K562 (cell line): ENCODE data around the gene LANCL3. TPM values are rescaled to one million over a fixed set of nuclear protein-coding genes. Genes with fewer than 3 reads are reported as not detected.
A peak's percentile ranks its signal among the peaks of the same experiment; 100 is the strongest.

Source experiments
- CBFA2T3 ChIP-seq: fragments of 450-650 bp; IDR thresholded peaks from 2 replicates; pipeline ENCODE4 v1.6.1; 2017
- FOSL1 ChIP-seq: fragments of 200-800 bp; sonication (Bioruptor generic); conservative IDR thresholded peaks from 2 replicates; pipeline ENCODE4 v1.6.1; 2016; ENCODE audit warnings: missing genetic modification characterization, missing compliant biosample characterization
- KHSRP ChIP-seq: fragments of 450-650 bp; IDR thresholded peaks from 2 replicates; pipeline ENCODE4 v1.6.1; 2017
- KLF16 ChIP-seq: IDR thresholded peaks from 2 replicates; pipeline ENCODE4 v1.6.1; 2016; ENCODE audit warnings: antibody characterized with exemption
- LARP7 ChIP-seq: fragments of 450-650 bp; IDR thresholded peaks from 2 replicates; pipeline ENCODE4 v1.6.1; 2016
- MBD2 ChIP-seq: sonication (generic); IDR thresholded peaks from 2 replicates; pipeline ENCODE4 v1.6.1; 2016; ENCODE audit warnings: low read depth, borderline replicate concordance
- MEIS2 ChIP-seq: fragments of 450-650 bp; IDR thresholded peaks from 2 replicates; pipeline ENCODE4 v1.6.1; 2014; ENCODE audit warnings: mild to moderate bottlenecking; ENCODE audit not compliant: partially characterized antibody
- MTA2 ChIP-seq: fragments of 450-650 bp; IDR thresholded peaks from 2 replicates; pipeline ENCODE4 v1.6.1; 2016; ENCODE audit warnings: low read depth
- NFIC ChIP-seq: fragments of 450-650 bp; IDR thresholded peaks from 2 replicates; pipeline ENCODE4 v1.6.1; 2017; ENCODE audit warnings: mild to moderate bottlenecking, inconsistent platforms
- PML ChIP-seq: IDR thresholded peaks from 2 replicates; pipeline ENCODE4 v1.6.1; 2012; ENCODE audit warnings: low read length, inconsistent platforms
- PTRF ChIP-seq: fragments of 450-650 bp; IDR thresholded peaks from 2 replicates; pipeline ENCODE4 v1.6.1; 2016; ENCODE audit warnings: mild to moderate bottlenecking, missing genetic modification characterization, missing compliant biosample characterization
- PTTG1 ChIP-seq: fragments of 450-650 bp; IDR thresholded peaks from 2 replicates; pipeline ENCODE4 v1.6.1; 2016; ENCODE audit warnings: low read depth, mild to moderate bottlenecking, missing genetic modification characterization, missing compliant biosample characterization
- RAD21 ChIP-seq, 2 experiments: fragments of 250-450 bp in 1 of 2; fragments of 450-650 bp in 1 of 2; sonication (Bioruptor Pico) in 1 of 2; formaldehyde crosslinking in 1 of 2; IDR thresholded peaks in 1 of 2; conservative IDR thresholded peaks in 1 of 2; 2 replicates each; pipeline versions ENCODE4 v1.4.0 to v1.8.0; 2020 to 2022; ENCODE audit warnings: mild to moderate bottlenecking in 2 of 2, moderate library complexity in 1 of 2
- RFX5 ChIP-seq: IDR thresholded peaks from 2 replicates; pipeline ENCODE4 v1.6.1; 2011; ENCODE audit warnings: low read depth, mild to moderate bottlenecking, improper control_type of control experiment, low read length
- SOX6 ChIP-seq: fragments of 450-650 bp; IDR thresholded peaks from 2 replicates; pipeline ENCODE4 v1.6.1; 2014; ENCODE audit warnings: mild to moderate bottlenecking
- TAL1 ChIP-seq: fragments of 450-650 bp; IDR thresholded peaks from 2 replicates; pipeline ENCODE4 v1.6.1; 2016; ENCODE audit warnings: mild to moderate bottlenecking
- TBL1XR1 ChIP-seq, 2 experiments: IDR thresholded peaks; 2 replicates each; pipeline ENCODE4 v1.6.1; 2012; ENCODE audit warnings: improper control_type of control experiment in 2 of 2, low read length in 2 of 2, mild to moderate bottlenecking in 1 of 2
- TCF7L2 ChIP-seq: fragments of 150-350 bp; IDR thresholded peaks from 2 replicates; pipeline ENCODE4 v1.6.1; 2016; ENCODE audit warnings: low read depth, mild to moderate bottlenecking, low read length, moderate library complexity
- XRCC3 ChIP-seq: fragments of 450-650 bp; IDR thresholded peaks from 2 replicates; pipeline ENCODE4 v1.6.1; 2017; ENCODE audit warnings: mild to moderate bottlenecking, moderate library complexity
- YY1 ChIP-seq, 3 experiments: IDR thresholded peaks; 2 replicates each; pipeline ENCODE4 v1.6.1; 2011; ENCODE audit warnings: low read length in 2 of 3, mild to moderate bottlenecking in 2 of 3, moderate library complexity in 2 of 3, borderline replicate concordance in 1 of 3, control low read depth in 1 of 3, low read depth in 1 of 3; ENCODE audit not compliant: insufficient read depth in 3 of 3, insufficient replicate concordance in 2 of 3, control insufficient read depth in 1 of 3, insufficient read length in 1 of 3; ENCODE audit errors: extremely low read depth in 1 of 3
- ZNF212 ChIP-seq: fragments of 450-650 bp; formaldehyde crosslinking; IDR thresholded peaks from 2 replicates; pipeline ENCODE4 v1.4.0; 2020; ENCODE audit warnings: mild to moderate bottlenecking
- polyA plus RNA-seq, 8 experiments: library from polyadenylated mRNA; depleted of rRNA in 4 of 8; stranded (reverse) in 5 of 8; unstranded in 3 of 8; fragments of >200 nt; fragmentation: Nextera tagmentation in 2 of 8; fragmentation: Illumina TruSeq in 1 of 8; extraction: Ambion mirVana in 2 of 8; extraction: Trizol in 1 of 8; gene quantifications; 2 replicates each; pipeline versions ENCODE4 v1.2.1 to v1.2.3, GENCODE V29; 2011 to 2014; ENCODE audit warnings: inconsistent platforms in 1 of 8, missing spikeins in 1 of 8
- total RNA-seq, 7 experiments: library from RNA; depleted of rRNA in 6 of 7; stranded (reverse); fragments of >200 nt in 6 of 7; fragmentation: Illumina TruSeq in 2 of 7; extraction: Trizol in 2 of 7; gene quantifications; 2 replicates each; pipeline versions ENCODE4 v1.2.1 to v1.2.3, GENCODE V29; 2011 to 2021; ENCODE audit warnings: low replicate concordance in 1 of 7
- TF ChIP-seq, protein P1 (sequence below): fragments of 250-450 bp; sonication (Bioruptor Pico); IDR thresholded peaks from 2 replicates; pipeline ENCODE4 v1.4.0; 2020
- TF ChIP-seq, protein P2 (sequence below), 2 experiments: fragments of 200-800 bp in 1 of 2; sonication (Bioruptor generic) in 1 of 2; sonication (generic) in 1 of 2; formaldehyde crosslinking in 1 of 2; IDR thresholded peaks in 1 of 2; conservative IDR thresholded peaks in 1 of 2; 2 replicates each; pipeline versions ENCODE4 v1.5.0 to v1.6.1; 2016 to 2020; ENCODE audit warnings: missing compliant biosample characterization in 1 of 2, missing genetic modification characterization in 1 of 2, missing genetic modification reagents in 1 of 2
- TF ChIP-seq, protein P3 (sequence below): sonication (generic); formaldehyde crosslinking; IDR thresholded peaks from 2 replicates; pipeline ENCODE4 v1.8.1; 2022; ENCODE audit warnings: missing genetic modification reagents
- TF ChIP-seq, protein P4 (sequence below): fragments of 450-650 bp; formaldehyde crosslinking; conservative IDR thresholded peaks from 2 replicates; pipeline ENCODE4 v1.4.0; 2022; ENCODE audit warnings: mild to moderate bottlenecking, missing genetic modification characterization

The LANCL3 gene
- total and polyA plus RNA-seq, 9 of the 15 experiments (the other 6 are each of a cell fraction or from before 2014, with no cell fraction given): 0.41 to 1.5 (median 0.58) TPM

DNA sequence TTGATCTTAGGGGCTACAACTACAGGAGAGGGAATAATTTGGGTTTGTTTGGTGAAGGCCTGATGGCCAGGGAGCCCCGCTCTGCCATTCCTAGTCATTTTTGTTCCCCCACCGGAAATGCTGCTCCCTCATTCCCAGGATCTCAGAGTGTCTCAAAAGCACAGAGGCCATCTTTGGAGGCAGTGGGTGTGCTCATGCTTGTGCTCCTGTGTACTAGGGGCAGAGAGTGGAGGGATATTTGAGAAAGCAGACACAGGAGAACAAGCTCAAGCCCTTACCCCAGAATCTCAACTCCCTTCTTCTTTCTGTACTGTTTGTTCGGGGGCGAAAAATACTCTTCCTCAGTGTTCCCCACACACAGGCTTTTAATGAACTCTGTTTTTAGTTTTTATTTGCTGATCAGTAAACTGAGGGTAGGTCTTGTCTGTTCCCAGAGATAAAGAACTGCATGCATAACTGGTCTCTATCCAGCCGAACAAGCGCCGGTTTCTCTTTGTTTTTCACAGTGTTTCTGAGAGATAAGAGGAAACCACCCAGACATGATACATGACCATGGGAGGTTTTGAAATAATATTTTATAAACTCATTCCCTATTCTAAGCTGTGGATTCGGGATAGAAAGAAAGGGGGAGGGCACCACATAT lies 81.2 kb downstream of the LANCL3 start (continued):
- TF ChIP-seq TAL1: peak; percentile 96
- TF ChIP-seq PML: peak; percentile 91
- TF ChIP-seq SOX6: peak; percentile 89
- 0 out of 2 replicates have a peak, but pooled peaks have one; percentile 32 for TF ChIP-seq FOSL1
- peak; percentile 91 for TF ChIP-seq MTA2
- no peak for TF ChIP-seq PTTG1 (tag)
- TF ChIP-seq, protein P1, sequence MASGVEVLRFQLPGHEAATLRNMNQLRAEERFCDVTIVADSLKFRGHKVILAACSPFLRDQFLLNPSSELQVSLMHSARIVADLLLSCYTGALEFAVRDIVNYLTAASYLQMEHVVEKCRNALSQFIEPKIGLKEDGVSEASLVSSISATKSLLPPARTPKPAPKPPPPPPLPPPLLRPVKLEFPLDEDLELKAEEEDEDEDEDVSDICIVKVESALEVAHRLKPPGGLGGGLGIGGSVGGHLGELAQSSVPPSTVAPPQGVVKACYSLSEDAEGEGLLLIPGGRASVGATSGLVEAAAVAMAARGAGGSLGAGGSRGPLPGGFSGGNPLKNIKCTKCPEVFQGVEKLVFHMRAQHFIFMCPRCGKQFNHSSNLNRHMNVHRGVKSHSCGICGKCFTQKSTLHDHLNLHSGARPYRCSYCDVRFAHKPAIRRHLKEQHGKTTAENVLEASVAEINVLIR: no peak
- TF ChIP-seq NFIC: peak; percentile 77
- TF ChIP-seq MEIS2: peak; percentile 88
- peak; percentile 42; the same call in 1 of the 2 replicates for TF ChIP-seq MBD2
- peak in 2 of 3 experiments; percentile 26 to 88 for TF ChIP-seq YY1 (IDR thresholded peaks at IDR 0.05; ENCODE audit: borderline replicate concordance in 1 of 3, control insufficient read depth in 1 of 3, extremely low read depth in 1 of 3, insufficient read depth in 3 of 3, insufficient read length in 1 of 3, insufficient replicate concordance in 2 of 3, low read depth in 1 of 3, low read length in 2 of 3)
- TF ChIP-seq KHSRP: 0 out of 2 replicates have a peak, but pooled peaks have one; percentile 57
- no peak for TF ChIP-seq PTRF (tag)
- TF ChIP-seq XRCC3: no peak
- TF ChIP-seq KLF16: peak; percentile 74
- TF ChIP-seq, protein P2, sequence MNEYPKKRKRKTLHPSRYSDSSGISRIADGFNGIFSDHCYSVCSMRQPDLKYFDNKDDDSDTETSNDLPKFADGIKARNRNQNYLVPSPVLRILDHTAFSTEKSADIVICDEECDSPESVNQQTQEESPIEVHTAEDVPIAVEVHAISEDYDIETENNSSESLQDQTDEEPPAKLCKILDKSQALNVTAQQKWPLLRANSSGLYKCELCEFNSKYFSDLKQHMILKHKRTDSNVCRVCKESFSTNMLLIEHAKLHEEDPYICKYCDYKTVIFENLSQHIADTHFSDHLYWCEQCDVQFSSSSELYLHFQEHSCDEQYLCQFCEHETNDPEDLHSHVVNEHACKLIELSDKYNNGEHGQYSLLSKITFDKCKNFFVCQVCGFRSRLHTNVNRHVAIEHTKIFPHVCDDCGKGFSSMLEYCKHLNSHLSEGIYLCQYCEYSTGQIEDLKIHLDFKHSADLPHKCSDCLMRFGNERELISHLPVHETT (CRISPR knock-in tag; conservative IDR thresholded peaks at IDR 0.05 in 1 of 2, IDR thresholded peaks at IDR 0.05 in 1 of 2): peak in 1 of 2 experiments; percentile 35; a peak in 1 of 4 replicates
- TF ChIP-seq RAD21 (CRISPR knock-in tag; conservative IDR thresholded peaks at IDR 0.05 in 1 of 2, IDR thresholded peaks at IDR 0.05 in 1 of 2): no peak
- TF ChIP-seq, protein P3, sequence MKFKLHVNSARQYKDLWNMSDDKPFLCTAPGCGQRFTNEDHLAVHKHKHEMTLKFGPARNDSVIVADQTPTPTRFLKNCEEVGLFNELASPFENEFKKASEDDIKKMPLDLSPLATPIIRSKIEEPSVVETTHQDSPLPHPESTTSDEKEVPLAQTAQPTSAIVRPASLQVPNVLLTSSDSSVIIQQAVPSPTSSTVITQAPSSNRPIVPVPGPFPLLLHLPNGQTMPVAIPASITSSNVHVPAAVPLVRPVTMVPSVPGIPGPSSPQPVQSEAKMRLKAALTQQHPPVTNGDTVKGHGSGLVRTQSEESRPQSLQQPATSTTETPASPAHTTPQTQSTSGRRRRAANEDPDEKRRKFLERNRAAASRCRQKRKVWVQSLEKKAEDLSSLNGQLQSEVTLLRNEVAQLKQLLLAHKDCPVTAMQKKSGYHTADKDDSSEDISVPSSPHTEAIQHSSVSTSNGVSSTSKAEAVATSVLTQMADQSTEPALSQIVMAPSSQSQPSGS: no peak
- no peak for TF ChIP-seq TCF7L2
- TF ChIP-seq ZNF212 (CRISPR knock-in tag): no peak
- no peak for TF ChIP-seq RFX5
- TF ChIP-seq LARP7: no peak
- TF ChIP-seq, protein P4, sequence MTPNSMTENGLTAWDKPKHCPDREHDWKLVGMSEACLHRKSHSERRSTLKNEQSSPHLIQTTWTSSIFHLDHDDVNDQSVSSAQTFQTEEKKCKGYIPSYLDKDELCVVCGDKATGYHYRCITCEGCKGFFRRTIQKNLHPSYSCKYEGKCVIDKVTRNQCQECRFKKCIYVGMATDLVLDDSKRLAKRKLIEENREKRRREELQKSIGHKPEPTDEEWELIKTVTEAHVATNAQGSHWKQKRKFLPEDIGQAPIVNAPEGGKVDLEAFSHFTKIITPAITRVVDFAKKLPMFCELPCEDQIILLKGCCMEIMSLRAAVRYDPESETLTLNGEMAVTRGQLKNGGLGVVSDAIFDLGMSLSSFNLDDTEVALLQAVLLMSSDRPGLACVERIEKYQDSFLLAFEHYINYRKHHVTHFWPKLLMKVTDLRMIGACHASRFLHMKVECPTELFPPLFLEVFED (CRISPR knock-in tag): no peak
- TF ChIP-seq CBFA2T3: peak; percentile 95
- 0 out of 4 replicates have a peak, but pooled peaks of 1 of the 2 experiments have one; percentile 37 for TF ChIP-seq TBL1XR1 (IDR thresholded peaks at IDR 0.05; ENCODE audit: low read length in 2 of 2)
